Esophagus (tissue), 2 donors: ENCODE results near the gene RPL35A. TPM values are rescaled to one million over a fixed set of nuclear protein-coding genes. Genes with fewer than 3 reads are reported as not detected.
"Not testable (repeated sequence)": the region's sequence is repeated elsewhere in the genome, so short reads cannot be mapped to it uniquely, and the experiment has no call there.

Experiments
- H3K27ac ChIP-seq, 2 donors: one replicate each; pipeline ENCODE4 v1.5.1; 2013; ENCODE audit warnings: low read depth in 2 of 2, mild to moderate bottlenecking in 2 of 2, inconsistent platforms in 1 of 2, low read length in 1 of 2, moderate library complexity in 1 of 2
- H3K27me3 ChIP-seq, 2 donors: one replicate each; pipeline ENCODE4 v1.6.1; 2013; ENCODE audit warnings: low read length in 2 of 2, control low read depth in 1 of 2, mild to moderate bottlenecking in 1 of 2; ENCODE audit not compliant: insufficient read depth in 2 of 2, control insufficient read depth in 1 of 2
- H3K36me3 ChIP-seq, 2 donors: one replicate each; pipeline ENCODE4 v1.6.1; 2013; ENCODE audit warnings: low read length in 1 of 2; ENCODE audit not compliant: control insufficient read depth in 2 of 2, insufficient read depth in 2 of 2
- H3K4me1 ChIP-seq, 2 donors: one replicate each; pipeline ENCODE4 v1.6.1; 2013; ENCODE audit warnings: low read length in 1 of 2; ENCODE audit not compliant: control insufficient read depth in 2 of 2, insufficient read depth in 2 of 2
- H3K4me3 ChIP-seq, 2 donors: one replicate each; pipeline ENCODE4 v1.5.1; 2013; ENCODE audit warnings: low read length in 2 of 2, mild to moderate bottlenecking in 2 of 2, low read depth in 1 of 2, moderate library complexity in 1 of 2
- H3K9me3 ChIP-seq, 2 donors: one replicate each; pipeline ENCODE4 v1.6.1; 2013; ENCODE audit warnings: mild to moderate bottlenecking in 2 of 2, low read depth in 1 of 2, low read length in 1 of 2, moderate library complexity in 1 of 2; ENCODE audit not compliant: control insufficient read depth in 2 of 2, insufficient read depth in 1 of 2
- WGBS, 2 donors: extraction: QIAGEN DNeasy Blood & Tissue Kit; methylation state at CpG; one replicate each; pipeline ENCODE4 v1.1.7; 2013; 5-methylcytosine and 5-hydroxymethylcytosine counted together
- polyA plus RNA-seq, 2 donors: library from polyadenylated mRNA; stranded (reverse); fragments of 200-250 nt; gene quantifications; one replicate each; pipeline ENCODE4 v1.2.3, GENCODE V29; 2013
- donor health status: healthy with polysubstance abuse.
- donor health status: Bipolar disorder and iron deficiency.

The RPL35A gene
- 1,000 to 10,000 TPM; 1,287 to 1,822 TPM for polyA plus RNA-seq

DNA sequence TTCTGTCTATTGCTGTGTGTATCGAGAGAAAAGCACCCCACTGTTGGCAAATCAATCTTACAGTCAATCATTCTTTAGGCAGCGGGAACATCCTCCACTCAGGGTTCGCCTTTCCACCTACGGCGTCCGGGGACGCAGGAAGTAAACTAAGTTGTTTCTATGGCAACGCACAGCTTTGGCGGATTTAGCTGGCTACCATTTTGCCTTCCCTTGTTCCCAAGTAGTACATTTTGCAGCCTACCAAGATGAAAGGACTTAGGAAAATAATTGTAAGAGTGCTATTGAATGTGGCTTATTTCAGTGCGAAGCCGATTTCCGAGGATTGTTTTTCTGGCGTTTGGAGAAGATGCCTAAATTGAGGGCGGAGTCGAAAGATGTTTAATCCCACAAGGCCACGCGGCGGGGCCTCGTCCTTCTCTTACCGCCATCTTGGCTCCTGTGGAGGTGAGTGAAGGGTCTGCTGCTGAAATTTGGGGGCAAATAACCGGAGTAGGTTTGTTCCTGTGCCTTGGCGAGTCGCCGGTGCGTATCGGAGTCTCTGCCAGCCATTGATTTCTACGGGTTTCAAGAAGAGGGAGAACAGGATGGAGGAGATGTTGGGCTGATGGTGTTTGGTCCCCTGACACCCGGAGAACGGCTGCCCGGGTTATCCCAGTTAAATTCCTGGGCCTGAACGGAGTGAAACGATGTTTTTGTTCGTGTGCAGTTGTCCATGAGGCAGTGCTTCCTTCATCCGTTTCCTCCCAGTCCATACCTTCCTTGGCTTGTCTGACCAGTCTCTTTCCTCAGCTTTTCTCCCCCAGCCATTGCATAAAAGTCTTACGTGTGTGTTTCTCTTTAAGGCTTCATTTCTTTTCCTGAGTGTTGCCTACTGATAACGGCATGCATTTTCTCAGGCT, at the start of gene RPL35A:
RPL35A (plus strand) TSS at position 413 of the 899 bp plus-strand sequence. CDS start 778 bp downstream, outside the sequence.
- Histone ChIP-seq H3K27me3 (no peaks in the 10 kb centered on the region), H3K36me3 (peaks cover 5 to 7% of the 10 kb centered on the region in 2 donors), H3K27ac (peak within 1 kb of the TSS; percentile 73 to 94), H3K4me1 (peaks cover 0 to 2% of the 10 kb centered on the region in 2 donors), H3K9me3 (no peaks in the 10 kb centered on the region), H3K4me3 (peak within 1 kb of the TSS; percentile 74 to 99)
- WGBS, 2 donors: 0 to 1% methylated on average over 36 of the region's 36 CpGs

- no peak overlapping the region for H3K27ac ChIP-seq
- no peaks in the 10 kb centered on the region for H3K27me3 ChIP-seq
- H3K36me3 ChIP-seq: no peaks in the 10 kb centered on the region
- H3K4me3 ChIP-seq: no peak overlapping the region
- no peaks in the 10 kb centered on the region for H3K4me1 ChIP-seq
- H3K9me3 ChIP-seq: no peaks in the 10 kb centered on the region
- WGBS, 2 donors: 82 to 93% methylated on average over 4 of the region's 4 CpGs
These were observed 48.4 kb upstream of the RPL35A start for GRCh38 chr3:197901626-197902025.

- no peaks in the 10 kb centered on the region for H3K36me3 ChIP-seq
- WGBS, 2 donors: 11 to 15% methylated on average over 17 of the region's 17 CpGs
- H3K9me3 ChIP-seq: no peaks in the 10 kb centered on the region
- no peak overlapping the region for H3K4me3 ChIP-seq
- peak overlapping the region in 1 of 2 donors; percentile 10 for H3K27ac ChIP-seq
- no peaks in the 10 kb centered on the region for H3K4me1 ChIP-seq
- H3K27me3 ChIP-seq: no peaks in the 10 kb centered on the region
These were observed 43.8 kb upstream of the RPL35A start for GRCh38 chr3:197906023-197906849.

- Histone ChIP-seq H3K4me3 (no peak overlapping the region), H3K27ac (no peak overlapping the region), H3K4me1 (no peaks in the 10 kb centered on the region), H3K9me3 (no peaks in the 10 kb centered on the region), H3K36me3 (no peaks in the 10 kb centered on the region), H3K27me3 (no peaks in the 10 kb centered on the region)
- WGBS, 2 donors: 52 to 59% methylated on average over 3 of the region's 3 CpGs
These were observed 43.2 kb upstream of the RPL35A start for GRCh38 chr3:197906850-197907187.

- no peaks in the 10 kb centered on the region for H3K4me1 ChIP-seq
- H3K36me3 ChIP-seq: no peaks in the 10 kb centered on the region
- 73 to 77% methylated on average over 2 of the region's 2 CpGs for WGBS, 2 donors
- no peak overlapping the region for H3K27ac ChIP-seq
- H3K4me3 ChIP-seq: no peak overlapping the region
- no peaks in the 10 kb centered on the region for H3K27me3 ChIP-seq
- no peaks in the 10 kb centered on the region for H3K9me3 ChIP-seq
These were observed 42.8 kb upstream of the RPL35A start for GRCh38 chr3:197907196-197907595.

- not testable (repeated sequence) for H3K4me3 ChIP-seq, H3K9me3 ChIP-seq, H3K4me1 ChIP-seq, H3K27me3 ChIP-seq, H3K36me3 ChIP-seq, H3K27ac ChIP-seq
- WGBS, 2 donors: 88 to 90% methylated on average over 2 of the region's 2 CpGs
These were observed 41.4 kb upstream of the RPL35A start for GRCh38 chr3:197908550-197908949.

DNA sequence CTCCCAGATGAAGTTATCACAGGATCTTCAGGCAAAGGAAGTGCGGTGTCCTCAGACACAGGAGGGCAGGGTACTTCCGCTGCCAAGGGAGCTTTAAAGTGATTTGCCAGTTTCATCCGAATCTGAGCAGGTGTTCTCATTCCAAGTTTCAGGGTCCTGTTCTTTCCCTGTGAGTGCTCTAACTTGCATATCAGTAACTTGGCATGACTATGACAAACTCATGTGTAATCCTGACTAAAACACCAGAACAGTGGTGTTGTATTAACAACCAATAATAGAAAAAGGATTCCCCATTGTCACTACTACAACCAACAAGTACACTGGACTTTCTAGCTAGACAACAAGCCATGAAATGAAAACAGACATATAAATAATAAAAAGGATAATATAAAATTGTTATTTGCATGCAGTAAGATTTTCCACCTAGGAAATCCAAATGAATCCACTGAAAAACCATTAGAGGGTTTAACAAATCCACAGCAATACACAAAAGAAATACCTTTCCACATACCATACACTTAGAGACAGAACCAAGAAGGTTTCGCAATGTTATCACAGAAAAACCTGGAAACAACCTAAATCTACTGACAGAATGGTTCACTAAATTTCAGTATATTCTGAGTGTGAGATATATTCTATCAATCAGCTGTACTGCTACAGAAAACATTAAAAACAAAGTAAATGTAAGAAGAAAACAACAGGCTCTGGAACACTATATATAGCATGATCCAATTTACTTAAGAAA, 40.9 kb upstream of the RPL35A start:
- no peaks in the 10 kb centered on the region for H3K36me3 ChIP-seq
- 89 to 92% methylated on average over 4 of the region's 4 CpGs for WGBS, 2 donors
- H3K4me3 ChIP-seq: no peak overlapping the region
- no peaks in the 10 kb centered on the region for H3K4me1 ChIP-seq
- no peaks in the 10 kb centered on the region for H3K27me3 ChIP-seq
- H3K9me3 ChIP-seq: no peaks in the 10 kb centered on the region
- no peak overlapping the region for H3K27ac ChIP-seq

GRCh38 chr3:197912741-197913476, 37.1 kb upstream of the RPL35A start:
- Histone ChIP-seq H3K36me3 (no peaks in the 10 kb centered on the region), H3K27me3 (no peaks in the 10 kb centered on the region), H3K27ac (no peak overlapping the region), H3K4me1 (no peaks in the 10 kb centered on the region), H3K9me3 (no peaks in the 10 kb centered on the region), H3K4me3 (no peak overlapping the region)
- WGBS, 2 donors: 82 to 86% methylated on average over 33 of the region's 33 CpGs
